SIG-M5 treated with dmso at 0.1 percent for 504 hours (cell line): ENCODE data around the gene NRG2.

Experiments used
- DNase-seq: peaks from one replicate; lab custom pipeline; 2025; ENCODE audit not compliant: unreplicated experiment; lab: John Stamatoyannopoulos, UW

Gene NRG2

DNA sequence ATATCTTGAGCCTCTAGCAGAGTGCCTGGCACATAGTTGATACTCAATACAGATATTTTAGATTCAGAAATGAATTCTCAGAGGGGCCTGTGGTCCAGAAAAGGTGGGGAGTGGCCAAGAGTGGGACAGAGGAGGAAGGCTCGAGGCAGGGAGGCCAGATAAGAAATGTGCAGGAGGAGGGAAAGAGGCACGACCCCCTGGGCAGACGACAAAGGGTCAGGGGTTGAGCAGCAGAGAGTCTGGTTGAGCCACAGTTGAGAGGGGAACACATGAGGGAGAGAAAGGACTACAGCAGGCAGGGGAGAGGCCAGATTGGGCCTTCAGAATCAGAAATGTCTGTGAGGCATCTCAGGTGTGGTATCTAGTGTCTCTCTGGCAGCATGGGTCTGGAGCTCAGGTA is 158.4 kb downstream of the NRG2 start:
- DNase-seq = no peak

DNA sequence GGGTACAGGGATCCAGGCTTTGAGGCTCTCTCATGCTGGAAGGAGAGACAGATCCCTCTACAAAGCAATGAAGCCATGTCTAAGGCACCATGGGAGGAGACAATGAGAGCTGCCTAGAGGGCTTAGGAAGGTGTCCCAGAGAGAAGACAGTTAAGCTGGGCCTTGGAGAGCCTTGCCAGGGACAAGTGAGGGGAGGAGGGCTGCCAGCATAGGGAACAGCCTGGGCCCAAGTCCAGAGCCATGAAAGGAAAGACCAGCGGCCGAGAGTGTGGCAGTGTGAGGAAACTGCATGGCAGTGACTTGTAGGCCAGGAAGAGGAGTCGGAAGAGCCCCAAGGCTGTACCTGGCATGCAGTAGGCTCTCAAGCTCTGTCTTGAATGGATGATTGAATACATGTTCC is 159.0 kb downstream of the NRG2 start:
- DNase-seq = no peak

DNA sequence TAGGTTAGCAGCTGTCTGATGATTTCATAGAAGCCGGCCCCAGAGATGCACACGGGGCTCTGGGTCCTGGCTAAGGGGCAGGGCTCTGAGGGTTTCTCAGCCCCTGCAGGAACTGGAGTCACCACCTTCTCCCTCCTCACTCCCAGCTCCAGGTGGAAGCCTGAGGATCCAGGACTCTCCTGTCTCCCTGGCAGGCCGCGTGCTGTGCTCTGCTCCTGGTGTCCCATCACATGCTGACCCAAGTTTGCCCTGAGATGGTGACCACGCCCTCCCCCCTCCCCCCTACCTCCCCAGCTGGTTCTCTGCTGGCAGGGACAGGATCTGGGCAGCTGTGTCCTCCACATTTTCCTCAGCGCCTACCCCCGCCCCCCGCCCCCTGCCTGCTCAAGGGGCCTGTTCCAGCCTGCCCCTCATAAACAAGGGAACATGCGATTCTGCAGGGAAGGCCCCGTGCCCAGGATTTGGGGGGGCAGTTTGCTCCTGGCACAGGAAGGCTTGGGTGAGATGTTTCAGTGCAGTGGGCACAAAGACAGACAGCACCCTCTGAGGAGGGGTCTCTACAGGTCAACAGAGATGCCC is 160.0 kb downstream of the NRG2 start:
- no peak for DNase-seq

DNA sequence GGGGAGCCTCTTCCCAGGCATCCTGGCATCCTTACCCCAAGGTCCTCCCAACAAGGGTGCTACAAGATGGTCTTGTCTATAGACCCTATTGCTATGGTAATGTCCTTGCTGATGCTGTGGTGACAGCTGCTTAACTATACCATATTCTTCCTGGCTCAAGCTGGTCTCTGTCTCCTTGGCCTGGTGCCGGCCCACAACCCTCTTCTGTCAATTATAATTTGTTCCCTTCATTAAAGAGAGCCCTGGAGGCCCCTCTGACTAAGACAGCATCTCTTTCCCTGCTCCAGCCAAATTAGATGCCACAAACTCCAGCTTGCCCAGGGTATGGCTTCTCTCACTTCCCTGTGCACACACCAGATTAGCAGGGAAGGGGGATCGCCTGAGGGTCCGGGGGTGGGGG is 160.8 kb downstream of the NRG2 start:
- no peak for DNase-seq

DNA sequence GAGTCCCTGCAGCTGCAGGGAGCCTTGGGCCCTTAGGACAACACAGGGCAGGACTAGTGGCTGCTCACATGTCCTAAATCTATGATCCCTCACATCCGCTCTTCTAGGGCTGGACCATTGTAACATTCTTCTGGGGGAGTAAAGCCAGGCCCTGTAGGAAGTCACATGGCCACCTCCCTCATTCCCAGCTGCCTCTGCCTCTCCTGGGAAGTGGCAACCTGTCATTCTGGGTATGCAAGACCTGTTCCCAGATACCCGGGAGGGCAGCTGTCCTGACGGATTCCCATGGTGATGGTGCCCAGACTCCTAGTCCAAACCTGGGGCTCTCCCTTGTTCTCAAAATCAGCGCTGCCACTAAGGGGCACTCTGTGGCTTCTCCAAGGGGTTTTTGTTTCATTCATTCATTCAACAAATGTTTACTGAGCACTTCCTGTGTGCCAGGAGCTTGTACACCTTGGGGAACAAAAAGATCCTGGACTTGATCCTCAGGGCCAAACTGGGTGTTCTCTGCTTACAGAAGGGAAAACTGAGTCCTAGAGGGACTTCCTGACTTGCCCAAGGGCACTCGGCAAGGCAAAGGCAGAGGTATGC is 161.9 kb downstream of the NRG2 start:
- no peak for DNase-seq

DNA sequence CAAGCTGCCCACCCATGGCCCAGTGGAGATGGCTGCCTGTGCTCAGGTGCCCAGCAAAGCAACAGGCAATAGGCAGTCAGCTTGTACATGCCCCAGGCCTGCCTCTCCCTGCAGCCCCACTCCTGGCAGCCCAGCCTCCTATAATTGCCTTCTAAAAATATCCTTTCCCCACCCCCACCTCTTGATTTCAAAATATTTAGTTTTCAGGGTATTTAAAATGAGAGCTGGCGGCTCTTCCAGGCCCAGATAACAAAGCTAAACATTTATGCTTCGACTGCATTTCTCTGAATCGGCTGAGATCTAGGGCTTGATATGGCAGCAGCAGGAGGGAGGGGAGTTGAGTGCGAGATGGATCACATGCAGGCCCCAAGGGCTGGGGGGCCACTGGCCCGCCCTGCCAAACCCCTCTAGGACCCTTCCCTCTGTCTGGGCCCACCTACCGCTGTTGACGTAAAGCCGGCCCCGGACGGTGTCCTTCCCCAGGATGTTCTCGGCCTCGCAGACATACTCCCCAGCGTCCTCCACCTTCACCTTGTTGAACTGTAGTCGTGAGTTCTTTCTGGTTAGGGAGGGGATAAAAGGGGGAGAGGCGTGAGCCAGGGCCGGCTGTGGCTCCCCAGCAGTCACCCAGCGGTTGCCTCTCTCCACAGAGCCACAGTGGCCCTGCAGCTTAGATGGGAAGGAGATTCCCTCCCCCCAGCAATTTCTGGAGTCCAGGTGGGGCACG is 162.5 kb downstream of the NRG2 start:
- no peak for DNase-seq

DNA sequence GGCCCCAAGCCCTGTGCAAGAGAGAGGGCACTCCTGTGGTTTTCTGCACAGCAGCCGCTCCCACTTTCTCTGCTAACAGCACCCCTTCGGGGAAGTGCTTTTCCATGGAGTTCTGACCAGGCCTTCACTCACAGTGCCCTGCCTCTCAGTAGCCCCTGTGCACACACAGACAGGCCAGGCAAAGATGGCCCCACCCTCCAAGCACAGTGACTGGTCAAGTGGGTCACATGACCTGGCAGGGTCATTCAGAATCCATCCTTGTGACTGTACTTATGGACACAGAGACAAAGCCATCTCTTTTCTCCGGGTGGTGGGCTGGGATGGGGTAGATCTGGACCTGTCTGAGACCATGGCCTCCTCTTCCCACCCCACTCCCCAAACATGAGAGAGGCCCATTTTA is 165.0 kb downstream of the NRG2 start:
- no peak for DNase-seq

DNA sequence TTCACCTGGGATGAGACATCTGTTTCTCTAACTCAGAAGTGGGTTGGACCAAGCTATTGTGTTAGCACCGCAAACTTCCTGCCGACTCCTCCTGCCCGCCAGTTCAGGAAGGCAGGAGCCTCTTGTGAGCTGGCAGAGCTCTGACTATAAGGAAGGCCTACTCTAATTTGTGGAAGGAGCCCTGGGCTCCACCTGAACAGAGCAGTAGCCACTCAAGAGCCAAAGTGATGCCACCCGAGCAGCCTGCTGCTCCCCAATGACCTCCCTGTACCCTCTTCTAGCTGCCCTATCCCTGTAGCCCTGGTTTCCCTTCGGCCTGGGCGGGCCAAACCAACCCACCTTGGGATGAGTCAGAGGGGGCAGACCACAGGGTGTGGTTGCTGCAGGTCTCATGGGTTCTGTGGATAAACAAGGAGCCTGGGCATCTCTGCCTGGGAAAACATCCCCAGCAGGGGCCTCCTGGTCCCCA is 165.9 kb downstream of the NRG2 start:
- DNase-seq = no peak

DNA sequence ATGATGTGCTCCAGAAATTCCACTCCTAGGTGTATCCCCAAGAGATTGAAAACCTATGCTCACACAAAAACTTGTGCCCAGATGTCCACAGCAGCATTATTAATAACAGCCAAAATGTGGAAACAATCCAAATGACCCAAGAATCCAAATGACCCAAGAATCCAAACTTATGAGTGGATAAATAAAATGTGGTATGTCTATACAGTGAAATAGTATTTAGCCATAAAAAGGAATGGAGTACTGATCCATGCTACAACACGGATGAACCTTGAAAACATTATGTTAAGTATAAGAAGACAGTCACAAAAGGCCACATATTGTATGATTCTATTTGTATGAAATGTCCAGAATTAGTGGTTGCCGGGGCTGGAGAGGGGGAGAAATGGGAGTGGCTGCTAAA is 167.1 kb downstream of the NRG2 start:
- no peak for DNase-seq

DNA sequence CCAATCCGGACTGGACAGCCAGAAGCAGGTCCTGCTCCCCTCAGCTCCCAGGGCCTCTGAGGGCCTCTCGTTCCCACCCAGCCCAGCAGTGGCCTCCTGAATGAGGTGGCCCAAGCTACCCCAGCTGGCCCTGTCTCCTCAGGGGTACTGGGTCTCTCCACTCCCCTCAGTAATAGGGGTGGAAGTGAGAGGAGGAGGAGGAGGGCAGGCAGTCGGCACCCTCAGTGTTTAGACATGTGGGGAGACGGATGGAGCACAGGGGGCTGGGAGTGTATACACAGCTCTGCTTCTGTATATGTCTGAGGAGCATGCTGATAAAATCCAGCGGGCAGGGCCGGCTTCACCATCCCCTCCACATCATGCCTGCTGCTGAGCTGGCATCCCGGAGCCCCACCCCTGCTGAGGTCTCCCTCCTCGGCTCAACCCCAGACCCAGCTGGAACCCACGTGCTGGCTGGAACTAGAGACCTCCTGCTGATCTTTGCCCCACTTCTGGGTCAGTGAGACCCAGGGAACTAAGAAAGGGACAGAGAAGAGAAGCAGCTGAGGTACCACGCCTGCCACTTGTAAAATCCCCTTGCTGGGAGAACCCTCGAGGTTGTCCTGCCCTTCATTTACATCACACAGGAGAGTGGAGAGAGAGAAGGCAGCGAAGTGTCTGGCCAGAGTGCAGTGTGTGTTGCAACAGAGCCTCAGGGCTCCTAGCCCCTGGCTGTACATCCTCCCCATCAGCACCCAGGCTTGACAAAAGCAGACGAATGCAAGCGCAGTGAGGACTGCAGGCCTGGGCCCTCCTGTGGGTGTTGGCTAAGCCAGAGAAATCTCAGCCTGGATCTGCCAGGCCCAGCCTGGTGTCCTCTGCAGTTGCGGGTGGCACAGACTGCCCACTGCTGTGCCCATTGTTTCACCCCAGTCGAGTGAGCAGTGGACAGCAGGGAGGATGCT is 170.0 kb downstream of the NRG2 start:
- DNase-seq = no peak

DNA sequence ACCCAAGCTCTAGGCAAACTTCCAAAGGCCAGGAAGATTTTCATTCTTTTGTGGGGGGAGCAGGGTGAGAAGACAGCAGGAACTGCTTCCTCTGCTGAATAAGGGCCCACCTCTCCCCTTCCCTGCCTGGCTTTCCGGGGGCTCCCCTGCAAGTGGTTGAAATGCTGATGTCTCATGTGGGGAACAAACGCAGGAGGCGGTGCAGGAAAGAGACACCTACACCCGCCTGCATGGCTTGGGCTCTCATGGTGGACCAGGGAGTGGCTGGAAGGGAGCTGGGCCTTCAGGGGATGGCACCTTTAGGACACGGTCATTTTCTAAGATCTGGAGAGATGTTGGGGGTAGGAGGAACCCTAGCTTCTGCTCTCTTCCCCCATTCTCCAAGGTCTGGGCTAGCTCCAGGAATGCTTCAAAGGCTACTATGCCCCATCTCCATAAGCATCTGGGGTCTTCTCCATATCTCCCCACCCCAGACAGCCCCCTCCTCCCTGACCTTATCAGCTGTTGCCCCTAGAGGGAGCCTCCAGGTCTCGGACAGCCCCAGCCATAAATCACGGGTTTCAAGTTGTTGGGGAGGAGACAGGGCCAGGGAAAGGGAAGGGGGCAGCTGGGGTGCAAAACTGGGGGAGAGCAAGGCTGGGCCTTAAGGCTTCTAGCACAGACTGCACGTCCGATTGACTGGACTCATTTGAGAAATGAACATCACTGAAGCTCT is 170.9 kb downstream of the NRG2 start:
- DNase-seq = no peak

DNA sequence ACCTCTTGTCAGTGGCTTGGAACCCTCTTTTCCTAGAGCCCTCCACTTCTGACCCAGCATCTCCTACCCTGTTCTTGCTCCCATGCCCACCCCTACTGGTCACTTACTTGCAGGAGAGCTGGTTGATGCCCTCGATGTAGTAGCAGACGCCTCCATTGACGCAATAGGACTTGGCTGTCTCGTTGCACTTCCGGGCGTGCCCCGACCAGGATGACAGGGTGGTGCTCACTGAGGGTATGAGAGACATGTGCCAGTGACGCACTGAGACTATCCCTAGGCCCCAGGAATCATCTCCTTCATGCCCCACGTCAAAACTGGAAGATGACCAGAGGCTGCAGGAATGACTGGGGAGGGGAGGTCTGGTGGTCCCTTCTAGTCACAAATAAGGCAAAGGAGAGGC is 171.5 kb downstream of the NRG2 start:
- no peak for DNase-seq

DNA sequence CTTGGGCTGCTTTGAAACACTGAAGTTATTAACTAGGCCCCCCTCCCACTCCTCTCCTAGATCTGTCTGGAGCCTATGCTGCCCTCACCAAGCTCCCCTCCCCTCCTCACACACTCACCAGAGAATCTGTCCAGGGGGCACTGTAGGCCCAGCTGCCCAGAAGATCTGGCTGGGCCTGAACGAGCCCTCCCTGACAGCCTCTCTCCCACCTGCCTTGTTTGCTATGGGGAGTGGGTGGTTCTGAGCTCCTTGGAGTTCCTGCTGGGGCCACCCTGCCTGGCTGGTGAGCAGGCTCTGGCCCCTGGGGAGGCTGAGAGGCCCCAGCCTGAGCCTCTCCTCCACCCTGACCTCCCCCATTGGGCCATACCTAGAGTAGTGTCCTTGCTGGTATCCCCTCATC is 172.4 kb downstream of the NRG2 start:
- DNase-seq = no peak

DNA sequence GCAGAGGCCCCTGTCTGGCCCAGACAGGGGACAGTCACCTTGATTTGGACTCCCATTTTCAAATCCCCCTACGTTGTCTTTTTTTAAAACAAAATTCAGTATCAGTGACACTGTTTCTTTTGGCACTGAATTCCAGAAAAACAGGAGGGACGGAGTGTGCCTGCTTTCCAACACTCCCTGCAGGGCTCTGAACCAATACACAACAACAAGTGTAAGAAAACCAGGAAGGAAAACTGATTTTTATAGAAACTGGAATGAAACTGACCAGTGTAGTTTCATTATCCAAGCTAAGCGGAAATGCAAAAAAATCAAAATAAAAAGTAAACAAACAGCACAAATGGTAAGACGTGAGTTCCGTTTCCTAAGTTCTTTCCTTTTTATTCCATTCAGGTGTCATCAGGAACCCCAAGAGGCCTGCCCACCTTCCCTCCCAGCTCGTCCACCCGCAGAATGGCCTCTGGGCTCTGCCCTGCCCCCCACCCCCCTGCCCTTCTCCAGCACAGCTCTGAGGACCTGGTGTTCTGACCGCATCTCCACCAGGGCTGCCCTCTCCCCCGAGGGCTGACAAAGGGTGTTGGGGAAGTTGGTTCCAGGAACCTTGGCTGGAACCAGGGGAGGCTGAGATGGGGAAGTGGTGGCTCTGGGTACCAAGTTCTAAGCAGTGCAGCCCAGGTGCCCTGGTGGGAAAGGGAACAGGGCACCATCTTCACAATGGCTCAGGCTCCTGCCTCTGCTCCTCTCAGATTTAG is 173.9 kb downstream of the NRG2 start:
- no peak for DNase-seq

DNA sequence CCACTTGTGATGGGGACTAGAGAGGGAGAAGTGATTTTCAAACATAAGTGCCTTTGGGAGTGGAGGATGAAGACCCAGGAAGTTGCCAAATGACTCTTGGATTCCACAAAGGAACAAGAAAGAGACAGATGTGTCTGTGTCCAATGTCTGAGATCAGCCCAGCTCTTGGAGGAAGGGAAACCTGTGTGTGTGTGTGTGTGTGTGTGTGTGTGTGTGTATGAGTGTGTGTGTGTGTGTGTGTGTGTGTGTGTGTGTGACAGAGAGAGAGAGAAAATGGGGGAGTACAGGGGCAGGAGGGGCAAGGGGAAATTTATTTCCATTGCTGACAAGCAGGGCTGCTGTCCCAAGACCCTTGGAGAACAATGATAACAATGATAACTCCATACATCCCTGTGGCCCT is 175.5 kb downstream of the NRG2 start:
- DNase-seq = no peak

DNA sequence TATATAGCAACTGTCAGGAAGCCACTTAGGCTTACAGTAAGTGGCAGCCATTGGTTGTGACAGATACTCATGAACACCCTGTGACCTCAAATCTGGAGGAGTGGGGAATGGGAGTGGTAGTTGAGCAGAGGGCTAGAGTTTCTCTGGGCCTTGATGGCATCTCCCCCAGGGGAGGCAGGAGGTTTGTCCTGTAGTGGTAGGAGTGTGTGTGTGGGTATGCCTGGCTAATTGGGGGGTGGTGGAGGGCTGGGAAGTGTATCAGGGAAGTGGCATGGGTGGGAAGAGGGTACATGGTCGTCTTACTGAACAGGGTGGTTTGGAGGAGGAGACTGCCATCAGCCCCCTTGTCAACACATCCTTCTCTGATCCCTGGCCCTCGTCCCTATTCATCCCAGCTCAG is 176.0 kb downstream of the NRG2 start:
- no peak for DNase-seq

DNA sequence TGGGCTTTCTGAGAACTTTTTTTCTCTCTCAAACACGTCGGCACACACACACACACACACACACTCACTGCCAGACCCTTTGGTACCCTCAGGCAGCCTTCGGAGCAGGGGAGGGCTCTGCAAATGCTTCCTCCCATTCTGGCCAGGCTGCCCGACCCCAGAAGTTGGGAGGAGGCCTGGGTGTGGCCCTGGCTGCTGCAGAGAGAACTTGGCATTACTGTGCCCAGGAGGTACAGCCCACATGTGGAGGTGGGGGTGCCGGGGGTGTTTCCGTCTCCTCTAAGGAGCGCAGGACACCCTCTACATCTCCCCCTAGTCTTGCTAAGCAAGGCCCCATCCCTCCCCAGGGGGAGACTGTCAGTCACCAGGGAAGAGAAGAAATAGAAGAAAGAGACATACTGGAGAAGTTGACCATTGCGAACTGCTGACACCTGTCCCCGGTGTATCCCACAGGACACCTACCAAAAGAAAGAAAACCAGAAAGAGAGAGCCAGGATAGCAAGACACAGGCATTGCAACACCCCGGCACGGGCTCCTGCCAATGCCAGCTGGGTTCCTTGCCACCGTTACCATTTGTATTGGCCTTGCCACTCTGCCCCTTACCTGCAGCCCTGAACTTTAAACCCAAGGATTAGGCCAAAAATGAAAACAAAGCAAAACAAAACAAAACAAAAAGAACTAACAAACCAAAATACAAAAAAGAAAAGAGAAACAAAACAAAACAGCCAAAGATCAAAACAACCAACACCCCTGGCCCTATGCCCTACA is 178.2 kb downstream of the NRG2 start:
- DNase-seq = no peak

DNA sequence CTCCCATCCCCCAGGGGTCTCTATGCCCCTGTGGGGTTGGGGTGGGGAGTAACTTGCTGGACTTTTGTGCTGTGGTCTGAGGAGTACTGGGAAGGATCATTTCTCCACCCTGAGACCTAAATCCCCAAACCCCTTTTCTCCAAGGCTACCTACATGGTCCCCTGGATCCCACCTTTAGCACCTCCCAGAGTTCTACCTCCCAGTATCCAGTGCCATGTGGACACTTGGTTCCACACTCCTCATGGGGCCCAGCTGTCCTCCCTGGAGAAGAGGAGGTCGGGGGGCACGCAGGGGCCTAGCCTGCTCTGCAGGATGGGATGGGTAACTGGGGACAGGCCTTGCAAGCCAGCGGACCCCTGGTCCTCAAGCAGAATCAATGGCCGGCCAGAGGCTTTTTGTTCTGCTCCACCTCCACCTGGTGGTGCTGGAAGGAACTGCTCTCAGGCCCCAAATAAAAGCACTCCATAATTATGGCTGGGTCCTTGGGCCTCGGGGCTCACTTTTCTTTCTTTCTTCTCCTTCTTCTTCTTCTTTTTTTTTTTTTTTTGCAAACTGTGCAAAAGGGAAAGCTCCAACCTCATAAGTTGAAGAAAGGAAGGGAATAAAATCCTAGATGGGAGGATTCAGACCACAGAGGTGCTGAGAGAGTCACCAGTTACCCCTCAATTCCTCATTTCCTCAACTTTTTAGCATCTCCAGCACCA is 179.1 kb downstream of the NRG2 start:
- peak; percentile 53 for DNase-seq

DNA sequence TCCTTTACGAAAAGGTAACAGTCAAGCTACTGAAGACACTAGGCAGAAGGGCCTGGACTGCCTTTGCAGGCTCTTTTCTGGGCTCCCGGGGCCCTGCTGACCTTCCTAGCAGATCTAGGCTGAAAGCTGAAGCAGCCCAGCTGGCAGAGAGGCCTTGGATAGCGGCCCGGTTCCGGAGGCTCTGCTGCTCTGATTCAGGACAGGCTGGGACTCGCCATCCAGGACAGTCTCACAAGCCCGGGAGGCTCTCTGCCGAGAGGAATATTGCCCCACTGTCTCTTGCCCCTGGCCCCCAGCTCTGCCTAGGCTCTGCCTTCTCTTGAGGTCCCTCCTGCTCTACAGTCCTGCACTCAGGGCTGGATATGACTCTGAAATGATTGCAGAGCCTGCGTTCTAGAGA is 179.7 kb downstream of the NRG2 start:
- DNase-seq = no peak
